Right atrium auricular region (tissue), 2 donors: ENCODE measurements around the gene TRIM56. TPM values are rescaled to one million over a fixed set of nuclear protein-coding genes. Genes with fewer than 3 reads are reported as not detected.
"Not testable (repeated sequence)": the region's sequence is repeated elsewhere in the genome, so short reads cannot be mapped to it uniquely, and the experiment has no call there.

ENCODE experiments used
- DNase-seq: peaks from one replicate; pipeline ENCODE4 v3.0.0-alpha.2; 2019; ENCODE audit warnings: low spot score
- H3K27ac ChIP-seq, 2 donors: fragments of 200-600 bp; sonication (generic); 1 replicate in 1 of 2; 2 replicates in 1 of 2; pipeline ENCODE4 v1.5.1; 2016 to 2019
- H3K27me3 ChIP-seq, 2 donors: fragments of 200-600 bp; sonication (generic); one replicate each; pipeline versions ENCODE4 v1.5.1 to v1.6.0; 2017 to 2019
- H3K36me3 ChIP-seq: fragments of 200-600 bp; sonication (generic); one replicate; pipeline ENCODE4 v1.5.1; 2016
- H3K4me1 ChIP-seq, 2 donors: fragments of 200-600 bp; sonication (generic); one replicate each; pipeline versions ENCODE4 v1.5.1 to v1.6.0; 2017 to 2019
- H3K4me3 ChIP-seq, 2 donors: fragments of 200-600 bp; sonication (generic); 1 replicate in 1 of 2; 2 replicates in 1 of 2; pipeline ENCODE4 v1.5.1; 2017 to 2019; ENCODE audit warnings: mild to moderate bottlenecking in 1 of 2, moderate library complexity in 1 of 2
- H3K9me3 ChIP-seq, 2 donors: fragments of 200-600 bp; sonication (generic); one replicate each; pipeline ENCODE4 v1.5.1; 2019
- CTCF ChIP-seq, 2 donors: fragments of 200-600 bp; sonication (generic); IDR thresholded peaks; one replicate each; pipeline ENCODE4 v1.5.1; 2019; ENCODE audit warnings: antibody characterized with exemption in 2 of 2
- total RNA-seq, 2 donors: library from RNA; depleted of rRNA; stranded (reverse); fragments of >200 nt; gene quantifications; one replicate each; pipeline ENCODE4 v1.1.0, GENCODE V29; 2016

Gene TRIM56
- total RNA-seq, 2 donors from 2014 or later, result 10.2 to 15.2 TPM

- Histone ChIP-seq H3K36me3 (peaks cover 28% of the 10 kb centered on the region), H3K27ac (no peak overlapping the region), H3K9me3 (no peaks in the 10 kb centered on the region), H3K4me1 (peaks cover 0 to 43% of the 10 kb centered on the region in 2 donors), H3K4me3 (no peak overlapping the region), H3K27me3 (no peaks in the 10 kb centered on the region)
- no peak for TF ChIP-seq CTCF (IDR thresholded peaks at IDR 0.05)
- DNase-seq, result no peak
These were observed 3.7 kb downstream of the TRIM56 start for GRCh38 chr7:101088858-101089529.

GRCh38 chr7:101089876-101090275 lies 4.6 kb downstream of the TRIM56 start:
- Histone ChIP-seq H3K9me3 (no peaks in the 10 kb centered on the region), H3K4me1 (peaks cover 0 to 49% of the 10 kb centered on the region in 2 donors), H3K4me3 (no peak overlapping the region), H3K36me3 (peaks cover 28% of the 10 kb centered on the region), H3K27me3 (no peaks in the 10 kb centered on the region), H3K27ac (no peak overlapping the region)
- TF ChIP-seq CTCF (IDR thresholded peaks at IDR 0.05), result no peak
- no peak for DNase-seq

- H3K4me3 ChIP-seq, H3K9me3 ChIP-seq, DNase-seq, H3K27ac ChIP-seq, H3K27me3 ChIP-seq: not testable (repeated sequence)
- Histone ChIP-seq H3K36me3 (peaks cover 20% of the 10 kb centered on the region), H3K4me1 (peaks cover 0 to 44% of the 10 kb centered on the region in 2 donors)
These were observed 7.1 kb downstream of the TRIM56 start for GRCh38 chr7:101092266-101092905.

GRCh38 chr7:101093906-101094305 lies 8.6 kb downstream of the TRIM56 start:
- no peak for TF ChIP-seq CTCF (IDR thresholded peaks at IDR 0.05)
- Histone ChIP-seq H3K27me3 (no peaks in the 10 kb centered on the region), H3K9me3 (no peaks in the 10 kb centered on the region), H3K36me3 (peaks cover 5% of the 10 kb centered on the region), H3K4me1 (peaks cover 0 to 31% of the 10 kb centered on the region in 2 donors), H3K27ac (peak overlapping the region in 1 of 2 donors; percentile 31), H3K4me3 (no peak overlapping the region)
- DNase-seq, result no peak

- peak overlapping the region in 1 of 2 donors; percentile 31 for H3K27ac ChIP-seq
- no peak for TF ChIP-seq CTCF (IDR thresholded peaks at IDR 0.05)
These were observed 9.1 kb downstream of the TRIM56 start for GRCh38 chr7:101094376-101094775.

GRCh38 chr7:101094791-101095375 lies 9.6 kb downstream of the TRIM56 start:
- no peak overlapping the region for H3K4me3 ChIP-seq
- peaks cover 0 to 34% of the 10 kb centered on the region in 2 donors for H3K4me1 ChIP-seq
- H3K27me3 ChIP-seq, result no peaks in the 10 kb centered on the region
- H3K27ac ChIP-seq, result no peak overlapping the region
- no peaks in the 10 kb centered on the region for H3K36me3 ChIP-seq
- H3K9me3 ChIP-seq, result no peaks in the 10 kb centered on the region
- TF ChIP-seq CTCF (IDR thresholded peaks at IDR 0.05), result peak; percentile 57 to 75
- DNase-seq, result no peak

More at GRCh38 chr7:101094376-101094775, 9.1 kb downstream of the TRIM56 start:
- Histone ChIP-seq H3K9me3 (no peaks in the 10 kb centered on the region), H3K4me1 (peaks cover 0 to 31% of the 10 kb centered on the region in 2 donors), H3K4me3 (no peak overlapping the region), H3K27me3 (no peaks in the 10 kb centered on the region), H3K36me3 (peaks cover under 1% of the 10 kb centered on the region)
- DNase-seq, result no peak
